PC-3 (cell line): Measurements from ENCODE around the gene CRIM1.

Experiments used
- EZH2 ChIP-seq: fragments of 300-600 bp; sonication (generic); IDR thresholded peaks from one replicate; pipeline ENCODE4 v1.6.1; 2017; ENCODE audit warnings: antibody characterized with exemption, mild to moderate bottlenecking, low read length; ENCODE audit not compliant: unreplicated experiment
- EZH2phosphoT487 ChIP-seq: fragments of 300-600 bp; sonication (generic); IDR thresholded peaks from 2 replicates; pipeline ENCODE4 v1.6.1; 2018; ENCODE audit warnings: mild to moderate bottlenecking, antibody characterized with exemption, low read length, borderline replicate concordance
- TF ChIP-seq, protein P1 (sequence below): fragments of 300-600 bp; sonication (generic); conservative IDR thresholded peaks from 2 replicates; pipeline ENCODE4 v1.5.1; 2017; ENCODE audit warnings: antibody characterized with exemption, low read depth, mild to moderate bottlenecking, low read length

DNA sequence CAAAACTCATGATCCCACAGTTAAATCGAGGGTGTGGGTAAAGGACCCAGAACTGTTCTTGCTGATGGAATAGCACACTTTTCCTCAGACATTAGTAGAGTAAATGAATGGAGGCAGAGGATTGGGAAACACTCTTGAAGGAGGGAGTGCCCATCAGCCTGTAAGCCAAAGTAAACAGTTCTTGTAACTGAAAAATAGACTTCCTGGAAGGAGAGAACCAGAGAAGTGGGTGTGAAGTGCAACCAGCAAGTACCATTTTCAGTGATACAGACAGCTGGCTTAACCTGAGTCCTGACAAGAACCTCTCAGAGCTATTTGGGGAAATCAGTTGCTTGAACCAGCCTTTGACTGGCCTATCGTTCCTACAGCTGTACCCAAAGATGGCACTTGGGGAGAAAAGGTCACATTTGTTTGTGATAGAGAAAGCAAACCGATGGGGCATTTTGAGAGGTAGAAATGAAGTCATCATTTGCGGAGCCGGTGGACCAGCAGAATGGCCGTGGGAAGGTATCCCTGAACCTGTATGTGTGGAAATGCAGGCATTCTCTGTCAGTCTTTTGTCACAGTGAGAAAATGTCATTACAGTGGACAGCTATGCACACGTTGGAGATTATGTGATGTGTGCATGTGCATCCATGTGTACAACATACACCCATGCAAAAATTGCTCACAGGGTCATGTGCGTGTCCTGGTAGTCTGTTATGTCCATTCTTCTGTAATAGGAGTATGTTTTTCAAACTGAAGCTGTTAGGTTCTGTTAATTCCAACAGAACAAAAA lies 17.8 kb downstream of the CRIM1 start:
- TF ChIP-seq, protein P1, sequence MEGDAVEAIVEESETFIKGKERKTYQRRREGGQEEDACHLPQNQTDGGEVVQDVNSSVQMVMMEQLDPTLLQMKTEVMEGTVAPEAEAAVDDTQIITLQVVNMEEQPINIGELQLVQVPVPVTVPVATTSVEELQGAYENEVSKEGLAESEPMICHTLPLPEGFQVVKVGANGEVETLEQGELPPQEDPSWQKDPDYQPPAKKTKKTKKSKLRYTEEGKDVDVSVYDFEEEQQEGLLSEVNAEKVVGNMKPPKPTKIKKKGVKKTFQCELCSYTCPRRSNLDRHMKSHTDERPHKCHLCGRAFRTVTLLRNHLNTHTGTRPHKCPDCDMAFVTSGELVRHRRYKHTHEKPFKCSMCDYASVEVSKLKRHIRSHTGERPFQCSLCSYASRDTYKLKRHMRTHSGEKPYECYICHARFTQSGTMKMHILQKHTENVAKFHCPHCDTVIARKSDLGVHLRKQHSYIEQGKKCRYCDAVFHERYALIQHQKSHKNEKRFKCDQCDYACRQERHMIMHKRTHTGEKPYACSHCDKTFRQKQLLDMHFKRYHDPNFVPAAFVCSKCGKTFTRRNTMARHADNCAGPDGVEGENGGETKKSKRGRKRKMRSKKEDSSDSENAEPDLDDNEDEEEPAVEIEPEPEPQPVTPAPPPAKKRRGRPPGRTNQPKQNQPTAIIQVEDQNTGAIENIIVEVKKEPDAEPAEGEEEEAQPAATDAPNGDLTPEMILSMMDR: no peak
- TF ChIP-seq EZH2 (no peak), EZH2phosphoT487 (no peak)
